Measurements from ENCODE around the gene PYCR2. TPM values are rescaled to one million over a fixed set of nuclear protein-coding genes. Genes with fewer than 3 reads are reported as not detected.

Gene PYCR2
- polyA plus RNA-seq, 1 donor from 2014 or later, result 51.5 TPM

DNA sequence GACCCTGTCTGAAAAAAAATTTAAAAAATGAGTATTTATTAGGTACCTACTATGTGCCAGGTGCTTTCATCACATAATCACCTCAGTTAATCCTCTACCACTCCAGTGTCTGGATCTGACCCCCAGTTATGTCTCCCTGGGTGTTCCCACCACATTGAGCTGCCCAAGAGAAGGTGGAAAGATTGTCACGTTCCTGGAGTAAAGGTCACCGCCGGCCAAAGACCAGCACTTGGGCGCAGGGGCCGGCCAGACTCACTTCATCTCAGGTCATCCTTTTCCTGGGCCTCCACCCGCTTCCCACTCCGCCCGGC is 714 bp downstream of the PYCR2 start:
- no peaks in the 10 kb centered on the region for H4K20me1 ChIP-seq (ENCODE audit: insufficient read depth)
- H3K27ac ChIP-seq (ENCODE audit: low read length), result peak overlapping the region; percentile 84
- no peaks in the 10 kb centered on the region for H3F3A ChIP-seq (ENCODE audit: insufficient read depth, low read length, poor library complexity, severe bottlenecking)
- H3K9me3 ChIP-seq (ENCODE audit: low read length), result no peaks in the 10 kb centered on the region
- H3K9ac ChIP-seq (ENCODE audit: low read length), result peak overlapping the region; percentile 91
- H3K79me2 ChIP-seq (replicated peaks; ENCODE audit: insufficient read depth, low read length), result peaks cover 6% of the 10 kb centered on the region
- H2AFZ ChIP-seq (ENCODE audit: low read depth, low read length), result peak overlapping the region; percentile 91
- TF ChIP-seq POLR2AphosphoS5 (IDR thresholded peaks at IDR 0.05), result no peak
- TF ChIP-seq, protein P1, sequence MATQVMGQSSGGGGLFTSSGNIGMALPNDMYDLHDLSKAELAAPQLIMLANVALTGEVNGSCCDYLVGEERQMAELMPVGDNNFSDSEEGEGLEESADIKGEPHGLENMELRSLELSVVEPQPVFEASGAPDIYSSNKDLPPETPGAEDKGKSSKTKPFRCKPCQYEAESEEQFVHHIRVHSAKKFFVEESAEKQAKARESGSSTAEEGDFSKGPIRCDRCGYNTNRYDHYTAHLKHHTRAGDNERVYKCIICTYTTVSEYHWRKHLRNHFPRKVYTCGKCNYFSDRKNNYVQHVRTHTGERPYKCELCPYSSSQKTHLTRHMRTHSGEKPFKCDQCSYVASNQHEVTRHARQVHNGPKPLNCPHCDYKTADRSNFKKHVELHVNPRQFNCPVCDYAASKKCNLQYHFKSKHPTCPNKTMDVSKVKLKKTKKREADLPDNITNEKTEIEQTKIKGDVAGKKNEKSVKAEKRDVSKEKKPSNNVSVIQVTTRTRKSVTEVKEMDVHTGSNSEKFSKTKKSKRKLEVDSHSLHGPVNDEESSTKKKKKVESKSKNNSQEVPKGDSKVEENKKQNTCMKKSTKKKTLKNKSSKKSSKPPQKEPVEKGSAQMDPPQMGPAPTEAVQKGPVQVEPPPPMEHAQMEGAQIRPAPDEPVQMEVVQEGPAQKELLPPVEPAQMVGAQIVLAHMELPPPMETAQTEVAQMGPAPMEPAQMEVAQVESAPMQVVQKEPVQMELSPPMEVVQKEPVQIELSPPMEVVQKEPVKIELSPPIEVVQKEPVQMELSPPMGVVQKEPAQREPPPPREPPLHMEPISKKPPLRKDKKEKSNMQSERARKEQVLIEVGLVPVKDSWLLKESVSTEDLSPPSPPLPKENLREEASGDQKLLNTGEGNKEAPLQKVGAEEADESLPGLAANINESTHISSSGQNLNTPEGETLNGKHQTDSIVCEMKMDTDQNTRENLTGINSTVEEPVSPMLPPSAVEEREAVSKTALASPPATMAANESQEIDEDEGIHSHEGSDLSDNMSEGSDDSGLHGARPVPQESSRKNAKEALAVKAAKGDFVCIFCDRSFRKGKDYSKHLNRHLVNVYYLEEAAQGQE (IDR thresholded peaks at IDR 0.05; ENCODE audit: borderline replicate concordance), result no peak
- no peak for TF ChIP-seq SMC3 (conservative IDR thresholded peaks at IDR 0.05; ENCODE audit: poor library complexity)
- TF ChIP-seq EZH2 (IDR thresholded peaks at IDR 0.05; ENCODE audit: borderline replicate concordance, insufficient read depth, low read length, poor library complexity, severe bottlenecking), result no peak
- no peak for TF ChIP-seq EP300 (conservative IDR thresholded peaks at IDR 0.05; ENCODE audit: poor library complexity, severe bottlenecking)
- no peak for TF ChIP-seq MXI1 (conservative IDR thresholded peaks at IDR 0.05; ENCODE audit: poor library complexity, severe bottlenecking)
- TF ChIP-seq, protein P2, sequence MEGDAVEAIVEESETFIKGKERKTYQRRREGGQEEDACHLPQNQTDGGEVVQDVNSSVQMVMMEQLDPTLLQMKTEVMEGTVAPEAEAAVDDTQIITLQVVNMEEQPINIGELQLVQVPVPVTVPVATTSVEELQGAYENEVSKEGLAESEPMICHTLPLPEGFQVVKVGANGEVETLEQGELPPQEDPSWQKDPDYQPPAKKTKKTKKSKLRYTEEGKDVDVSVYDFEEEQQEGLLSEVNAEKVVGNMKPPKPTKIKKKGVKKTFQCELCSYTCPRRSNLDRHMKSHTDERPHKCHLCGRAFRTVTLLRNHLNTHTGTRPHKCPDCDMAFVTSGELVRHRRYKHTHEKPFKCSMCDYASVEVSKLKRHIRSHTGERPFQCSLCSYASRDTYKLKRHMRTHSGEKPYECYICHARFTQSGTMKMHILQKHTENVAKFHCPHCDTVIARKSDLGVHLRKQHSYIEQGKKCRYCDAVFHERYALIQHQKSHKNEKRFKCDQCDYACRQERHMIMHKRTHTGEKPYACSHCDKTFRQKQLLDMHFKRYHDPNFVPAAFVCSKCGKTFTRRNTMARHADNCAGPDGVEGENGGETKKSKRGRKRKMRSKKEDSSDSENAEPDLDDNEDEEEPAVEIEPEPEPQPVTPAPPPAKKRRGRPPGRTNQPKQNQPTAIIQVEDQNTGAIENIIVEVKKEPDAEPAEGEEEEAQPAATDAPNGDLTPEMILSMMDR (IDR thresholded peaks at IDR 0.05; ENCODE audit: poor library complexity, severe bottlenecking), result no peak
- TF ChIP-seq RAD21 (conservative IDR thresholded peaks at IDR 0.05), result no peak
- TF ChIP-seq TAF1 (IDR thresholded peaks at IDR 0.05; ENCODE audit: low read depth), result no peak
- H3K4me2 ChIP-seq (ENCODE audit: low read length), result peak overlapping the region; percentile 88
- peak overlapping the region; percentile 87 for H3K4me3 ChIP-seq (ENCODE audit: low read length)
- H3K9me2 ChIP-seq (ENCODE audit: insufficient read depth, low read length), result no peaks in the 10 kb centered on the region
- H3K27me3 ChIP-seq (ENCODE audit: insufficient read depth, low read depth, low read length), result no peaks in the 10 kb centered on the region
- no peaks in the 10 kb centered on the region for H3K36me3 ChIP-seq (ENCODE audit: insufficient read depth, low read length)

DNA sequence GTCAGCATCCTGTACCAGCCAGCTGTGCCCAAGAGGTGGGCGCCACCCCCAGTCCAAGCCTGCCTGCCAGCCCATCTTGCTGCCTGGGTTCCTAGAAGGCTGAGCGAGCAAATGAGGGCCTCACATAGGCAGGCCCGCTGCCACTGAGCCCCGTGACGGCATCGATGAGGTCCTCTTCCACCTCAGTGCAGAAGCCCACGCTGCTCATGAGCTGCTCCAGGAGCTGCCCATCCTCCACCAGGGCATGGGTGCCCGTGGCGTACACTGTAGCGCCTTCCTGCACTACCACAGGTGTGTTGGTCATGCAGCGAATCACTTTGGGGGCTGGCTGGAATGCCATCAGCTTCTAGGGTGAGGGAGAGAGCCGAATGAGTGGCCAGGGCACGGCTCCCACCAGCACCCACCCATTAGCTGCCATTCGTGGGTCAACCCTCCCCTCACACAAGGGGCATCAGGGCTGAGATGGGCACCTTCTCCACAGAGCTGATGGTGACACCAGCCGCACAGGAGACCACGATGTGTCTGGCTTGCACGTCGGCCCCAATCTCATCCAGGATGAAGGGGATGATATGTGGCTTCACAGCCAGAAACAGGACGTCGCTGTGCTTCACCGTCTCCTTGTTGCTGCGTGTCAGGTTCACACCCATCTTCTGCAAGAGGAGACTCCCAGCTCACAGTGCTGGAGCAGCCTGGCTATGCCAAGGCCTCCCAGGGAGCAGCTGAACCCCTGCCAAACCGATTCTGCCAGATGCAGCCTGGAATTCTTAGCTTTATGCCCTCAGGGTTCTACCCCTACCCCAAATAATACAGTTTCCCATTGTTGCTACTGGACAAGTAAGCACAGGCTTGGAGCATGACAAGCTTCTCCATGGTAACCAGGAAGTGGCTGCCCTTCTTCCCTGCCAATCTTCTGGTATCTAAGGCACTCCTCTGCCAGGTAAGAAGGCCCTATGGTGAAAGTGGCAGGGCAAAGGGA is 2.0 kb downstream of the PYCR2 start:
- peak overlapping the region; percentile 87 for H3K4me3 ChIP-seq (ENCODE audit: low read length)
- no peak overlapping the region for H3K9ac ChIP-seq (ENCODE audit: low read length)
- no peak overlapping the region for H3K4me2 ChIP-seq (ENCODE audit: low read length)
- no peaks in the 10 kb centered on the region for H3K27me3 ChIP-seq (ENCODE audit: insufficient read depth, low read depth, low read length)
- H4K20me1 ChIP-seq (ENCODE audit: insufficient read depth), result no peaks in the 10 kb centered on the region
- no peaks in the 10 kb centered on the region for H3K9me2 ChIP-seq (ENCODE audit: insufficient read depth, low read length)
- H3K9me3 ChIP-seq (ENCODE audit: low read length), result no peaks in the 10 kb centered on the region
- no peak overlapping the region for H3K27ac ChIP-seq (ENCODE audit: low read length)
- no peaks in the 10 kb centered on the region for H3K36me3 ChIP-seq (ENCODE audit: insufficient read depth, low read length)
- peaks cover 6% of the 10 kb centered on the region for H3K79me2 ChIP-seq (replicated peaks; ENCODE audit: insufficient read depth, low read length)
- TF ChIP-seq, protein P1 (IDR thresholded peaks at IDR 0.05; ENCODE audit: borderline replicate concordance), result no peak
- TF ChIP-seq MXI1 (conservative IDR thresholded peaks at IDR 0.05; ENCODE audit: poor library complexity, severe bottlenecking), result no peak
- no peak for TF ChIP-seq SMC3 (conservative IDR thresholded peaks at IDR 0.05; ENCODE audit: poor library complexity)
- TF ChIP-seq EP300 (conservative IDR thresholded peaks at IDR 0.05; ENCODE audit: poor library complexity, severe bottlenecking), result no peak
- TF ChIP-seq RAD21 (conservative IDR thresholded peaks at IDR 0.05), result no peak
- TF ChIP-seq EZH2 (IDR thresholded peaks at IDR 0.05; ENCODE audit: borderline replicate concordance, insufficient read depth, low read length, poor library complexity, severe bottlenecking), result no peak
- TF ChIP-seq POLR2AphosphoS5 (IDR thresholded peaks at IDR 0.05), result no peak
- TF ChIP-seq, protein P2 (IDR thresholded peaks at IDR 0.05; ENCODE audit: poor library complexity, severe bottlenecking), result no peak
- H2AFZ ChIP-seq (ENCODE audit: low read depth, low read length), result no peak overlapping the region
- H3F3A ChIP-seq (ENCODE audit: insufficient read depth, low read length, poor library complexity, severe bottlenecking), result no peaks in the 10 kb centered on the region

All from neural cell (in vitro differentiated cells).